Caki2 (cell line): ENCODE measurements around the gene TBCCD1. TPM values are rescaled to one million over a fixed set of nuclear protein-coding genes. Genes with fewer than 3 reads are reported as not detected.

Experiments
- DNase-seq: peaks from one replicate; pipeline ENCODE4 v3.0.0-alpha.2; 2015; ENCODE audit warnings: low read depth
- in situ Hi-C: cut with HindIII; loops from 2 replicates; pipeline ENCODE4 v1.10.0; 2016; ENCODE audit warnings: low sequenced_read_pairs, low pct_unique_long_range_greater_than_20kb, mixed read lengths
- total RNA-seq: library from RNA; depleted of rRNA; stranded (reverse); fragments of >200 nt; shearing (Covaris generic); gene quantifications from 2 replicates; pipeline ENCODE4 v1.2.3, GENCODE V29; 2014; ENCODE audit warnings: low replicate concordance

TBCCD1 gene
- total RNA-seq, 1 experiment from 2014 or later: 18.3 TPM

DNA sequence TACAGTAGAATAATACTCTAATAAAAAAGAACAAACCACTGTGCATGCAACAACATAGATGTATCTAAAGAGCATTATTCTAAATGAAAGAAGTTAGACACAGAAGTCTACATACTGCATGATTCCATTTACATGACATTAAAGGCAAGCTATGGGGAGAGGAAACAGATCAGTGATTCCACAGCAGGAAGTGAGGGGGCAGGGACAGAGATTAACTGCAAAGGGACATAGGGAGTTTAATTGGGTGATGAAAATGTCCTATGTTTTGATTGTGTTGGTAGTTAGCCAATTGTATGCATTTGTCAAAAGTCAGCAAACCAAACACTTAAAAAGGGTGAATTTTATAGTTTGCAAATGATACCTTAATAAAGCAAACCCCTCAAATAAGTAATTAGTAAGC, 36.7 kb downstream of the TBCCD1 start:
- in situ Hi-C loops: no loop called here
- DNase-seq: no peak

GRCh38 chr3:186529201-186529999, 37.7 kb downstream of the TBCCD1 start:
- no peak for DNase-seq
- in situ Hi-C loops: no loop called here

- in situ Hi-C loops: no loop called here
- no peak for DNase-seq
These were observed 40.9 kb downstream of the TBCCD1 start for GRCh38 chr3:186526256-186526606.

DNA sequence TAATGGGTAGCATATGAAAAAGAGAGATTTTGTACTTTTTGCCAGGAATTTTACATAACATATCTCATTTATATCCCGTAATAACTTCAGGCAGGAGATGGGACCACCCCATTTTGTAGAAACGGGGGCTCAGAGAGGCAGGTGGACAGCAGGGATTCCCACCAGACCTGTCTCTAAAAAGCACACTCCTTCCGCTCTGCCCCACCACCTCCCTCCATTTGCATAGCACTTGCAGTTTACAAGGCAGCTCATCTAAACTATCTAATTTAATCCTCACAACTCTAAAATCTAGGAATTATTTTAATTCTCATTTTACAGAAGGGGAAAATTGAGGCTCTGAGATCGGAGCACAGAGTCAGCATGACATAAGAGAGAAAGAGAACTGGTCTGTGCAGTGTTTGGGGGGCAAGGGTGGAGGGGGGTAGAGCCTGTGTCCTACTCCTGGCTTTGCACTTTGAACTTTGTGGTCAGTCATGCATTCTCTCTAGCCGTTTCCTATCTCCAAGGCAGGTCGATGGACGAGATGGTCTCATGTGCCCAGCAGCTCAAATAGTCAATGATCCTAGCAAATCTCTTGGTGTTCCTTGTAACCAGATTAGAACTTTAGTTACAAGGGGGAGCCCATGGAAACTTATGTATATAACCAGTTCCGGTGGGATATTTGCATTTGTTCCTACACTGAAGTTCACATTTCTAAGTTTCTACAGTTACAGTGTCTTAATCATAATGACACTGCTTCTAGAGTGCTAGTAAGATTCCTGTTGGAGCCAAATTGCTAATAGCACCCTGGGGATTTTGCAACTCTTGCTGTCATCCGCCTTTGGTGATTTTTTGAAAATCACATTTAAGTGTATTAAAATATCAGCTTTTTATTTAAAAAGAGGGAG, 41.5 kb downstream of the TBCCD1 start:
- no peak for DNase-seq
- in situ Hi-C loops: no loop called here

DNA sequence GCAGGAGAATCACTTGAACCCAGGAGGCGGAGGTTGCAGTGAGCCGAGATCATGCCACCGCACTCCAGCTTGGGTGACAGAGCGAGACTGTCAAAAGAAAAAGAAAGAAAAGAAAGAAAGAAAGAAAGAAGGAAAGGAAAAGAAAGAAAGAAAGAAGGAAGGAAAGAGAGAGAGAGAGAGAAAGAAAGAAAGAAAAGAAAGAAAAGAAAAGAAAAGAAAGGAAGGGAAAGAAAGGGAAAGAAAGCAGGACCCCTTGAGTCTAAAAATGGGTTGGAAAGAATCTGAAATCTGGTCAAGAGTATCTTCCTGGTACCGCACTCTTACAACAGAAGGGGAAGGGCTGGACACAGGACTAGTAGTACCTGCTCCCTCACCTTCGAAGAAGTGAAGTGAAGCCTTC, 42.5 kb downstream of the TBCCD1 start:
- DNase-seq: no peak
- in situ Hi-C loops: no loop called here

DNA sequence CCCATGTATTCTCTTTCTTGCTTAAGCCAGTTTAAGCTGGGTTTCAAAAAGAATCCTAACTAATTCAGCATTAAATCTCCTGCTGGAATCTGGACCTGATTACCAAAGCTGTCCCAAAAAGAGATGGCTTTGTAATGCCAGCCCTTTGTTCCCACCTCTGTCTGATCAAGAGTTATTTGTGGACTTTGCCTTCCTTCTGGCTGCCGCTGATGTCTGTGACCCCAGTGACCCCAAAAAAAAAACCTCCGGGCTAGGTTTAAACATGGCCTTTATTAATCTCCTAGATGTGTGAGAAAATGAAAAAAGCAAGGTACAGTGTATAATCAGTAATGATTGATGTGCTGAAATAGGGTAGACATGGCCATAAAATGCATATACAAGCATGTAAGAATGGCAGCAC, 43.7 kb downstream of the TBCCD1 start:
- in situ Hi-C loops: no loop called here
- no peak for DNase-seq

GRCh38 chr3:186523022-186523421, 44.1 kb downstream of the TBCCD1 start:
- DNase-seq: no peak
- in situ Hi-C loops: no loop called here

DNA sequence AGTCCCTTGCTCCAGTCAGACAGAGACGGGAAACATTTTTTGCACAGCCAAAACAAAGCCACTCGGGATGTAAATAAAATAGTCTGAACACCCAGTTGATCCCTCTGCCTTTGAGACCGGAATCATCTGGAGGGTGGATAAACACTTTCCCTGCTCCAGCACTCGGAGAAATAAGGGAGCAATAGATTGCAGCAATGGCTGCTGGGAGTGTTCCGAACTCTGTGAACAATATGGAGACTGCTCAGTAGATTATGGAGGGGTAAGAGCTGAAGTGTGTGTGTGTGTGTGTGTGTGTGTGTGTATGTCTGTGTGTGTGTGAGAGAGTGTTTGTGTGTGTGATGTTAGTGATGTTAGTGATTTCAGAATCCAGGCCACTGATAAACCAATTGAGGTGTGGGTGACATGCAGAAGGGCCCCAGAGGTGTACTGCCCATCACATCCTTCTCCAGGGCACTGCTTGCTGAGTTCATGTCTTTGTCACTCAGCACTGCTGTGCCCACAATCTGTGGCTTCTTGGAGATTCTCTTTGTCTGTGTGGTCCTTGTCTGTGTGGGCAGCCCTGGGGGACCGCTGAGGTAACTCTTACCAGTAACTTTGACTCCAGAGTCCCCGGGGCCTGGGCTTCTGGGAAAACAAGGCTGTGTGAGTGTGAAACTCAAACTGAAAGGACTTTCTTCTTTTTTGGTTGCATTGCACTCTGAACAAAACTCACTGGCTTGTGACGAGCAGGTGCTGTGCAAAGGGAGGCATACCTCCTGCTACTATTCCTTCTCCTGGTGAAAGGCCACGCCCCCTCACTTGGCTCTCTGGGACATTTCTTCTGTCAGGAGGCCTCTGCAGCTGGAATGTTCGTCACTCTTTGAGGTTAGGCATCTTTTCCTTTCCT, 45.9 kb downstream of the TBCCD1 start:
- in situ Hi-C loops: no loop called here
- DNase-seq: no peak

DNA sequence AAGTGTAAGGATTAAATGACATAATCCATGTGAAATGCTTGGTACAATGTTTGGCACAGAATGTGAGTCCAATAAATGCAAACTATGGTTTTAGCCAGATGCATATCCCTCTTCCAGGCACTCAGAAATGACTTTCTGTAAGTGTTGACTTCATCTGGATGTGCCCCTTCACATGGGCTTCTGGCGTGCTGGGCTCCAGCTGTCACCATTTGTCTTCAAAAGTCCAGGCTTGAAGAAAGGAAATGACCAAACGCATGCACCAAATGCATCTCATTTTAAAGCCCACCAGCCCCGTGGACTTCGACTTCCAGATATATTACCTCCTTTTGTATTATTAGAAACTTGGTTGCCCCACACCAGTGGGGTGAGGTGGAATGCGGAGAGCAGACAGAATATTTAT, 46.7 kb downstream of the TBCCD1 start:
- in situ Hi-C loops: no loop called here
- no peak for DNase-seq

- DNase-seq: no peak
- in situ Hi-C loops: no loop called here
These were observed 48.0 kb downstream of the TBCCD1 start for GRCh38 chr3:186519021-186519658.

GRCh38 chr3:186517218-186517617, 49.9 kb downstream of the TBCCD1 start:
- DNase-seq: no peak
- in situ Hi-C loops: no loop called here

DNA sequence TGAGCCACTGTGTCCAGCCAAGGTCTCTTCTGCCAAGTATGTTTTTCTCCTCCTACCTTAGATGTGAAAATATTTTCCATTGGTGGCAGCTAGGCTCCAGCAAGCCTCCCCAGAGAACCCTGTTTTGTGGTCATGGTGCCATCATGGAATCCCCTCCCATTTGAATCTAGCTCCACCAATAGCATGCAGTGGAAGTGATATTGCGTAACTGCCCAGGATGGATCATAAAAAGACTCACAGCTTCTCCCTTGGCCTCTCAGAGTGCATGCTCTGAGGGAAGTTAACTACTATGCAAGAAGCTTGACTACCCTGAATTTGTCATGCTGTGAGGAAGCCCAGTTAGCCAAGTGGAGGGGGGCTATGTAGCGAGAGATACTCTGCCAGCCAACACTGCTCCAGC, 50.5 kb downstream of the TBCCD1 start:
- in situ Hi-C loops: no loop called here
- DNase-seq: no peak

DNA sequence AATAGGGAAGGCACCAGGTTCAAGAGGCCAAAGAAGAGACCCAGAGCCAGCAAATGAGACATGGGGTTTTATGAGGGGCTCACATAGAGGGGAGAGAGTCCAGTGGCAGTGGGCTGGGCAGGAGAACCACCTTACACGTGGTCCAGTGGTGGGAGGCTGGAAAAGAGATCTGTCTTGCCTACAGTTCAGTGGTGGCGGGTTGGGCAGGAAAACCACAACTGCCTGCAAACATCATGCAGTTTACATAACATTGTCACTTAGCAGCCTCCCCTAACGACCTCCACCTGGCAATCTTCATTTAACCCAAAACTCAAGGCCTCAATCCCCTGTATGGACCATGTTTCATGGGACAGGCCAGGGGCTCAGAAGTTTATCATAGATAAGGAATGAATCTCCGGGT, 52.0 kb downstream of the TBCCD1 start:
- DNase-seq: no peak
- in situ Hi-C loops: no loop called here

- no peak for DNase-seq
- in situ Hi-C loops: no loop called here
These were observed 52.7 kb downstream of the TBCCD1 start for GRCh38 chr3:186514296-186515002.

GRCh38 chr3:186513386-186513785, 53.8 kb downstream of the TBCCD1 start:
- DNase-seq: no peak
- in situ Hi-C loops: no loop called here

- no peak for DNase-seq
These were observed 54.4 kb downstream of the TBCCD1 start for GRCh38 chr3:186512570-186513302.

GRCh38 chr3:186511702-186512101, 55.4 kb downstream of the TBCCD1 start:
- DNase-seq: no peak
- in situ Hi-C loops: no loop called here

More at GRCh38 chr3:186512570-186513302, 54.4 kb downstream of the TBCCD1 start:
- in situ Hi-C loops: no loop called here
